MM.1S (cell line): ENCODE measurements around the gene SLC35F3.

Experiments
- CTCF ChIP-seq: fragments of 300-600 bp; sonication (generic); IDR thresholded peaks from 2 replicates; pipeline ENCODE4 v1.5.1; 2016; ENCODE audit warnings: antibody characterized with exemption, low read length, mixed read lengths
- EZH2 ChIP-seq: fragments of 300-600 bp; sonication (generic); optimal IDR thresholded peaks from 2 replicates; pipeline ENCODE3; 2017; ENCODE audit warnings: low read depth, mild to moderate bottlenecking, antibody characterized with exemption, low read length, mixed read lengths

- no peak for TF ChIP-seq CTCF
- no peak for TF ChIP-seq EZH2
Measured at GRCh38 chr1:233865902-233866301, 38.6 kb upstream of the SLC35F3 start.
